CD4-positive, alpha-beta T cell treated with Interleukin-15 for 1 hour (primary cell): Measurements from ENCODE around the gene PLCB1.
A peak's percentile ranks its signal among the peaks of the same experiment; 100 is the strongest.

ENCODE experiments used
- DNase-seq: peaks from one replicate; pipeline ENCODE4 v3.0.0-alpha.2; 2020

PLCB1 gene

GRCh38 chr20:8305449-8305978, 173.4 kb downstream of the PLCB1 start:
- DNase-seq, result peak; percentile 72

- DNase-seq, result no peak
Observed at GRCh38 chr20:8306937-8307336, 174.9 kb downstream of the PLCB1 start.

- DNase-seq, result no peak
Observed at GRCh38 chr20:8309634-8310033, 177.6 kb downstream of the PLCB1 start.

GRCh38 chr20:8310618-8311017, 178.6 kb downstream of the PLCB1 start:
- DNase-seq, result no peak

- DNase-seq, result no peak
Observed at GRCh38 chr20:8313073-8313472, 181.0 kb downstream of the PLCB1 start.

- no peak for DNase-seq
Observed at GRCh38 chr20:8315639-8316573, 183.8 kb downstream of the PLCB1 start.

- no peak for DNase-seq
Observed at GRCh38 chr20:8317448-8317847, 185.4 kb downstream of the PLCB1 start.

GRCh38 chr20:8318965-8319625, 187.0 kb downstream of the PLCB1 start:
- no peak for DNase-seq

- DNase-seq, result no peak
Observed at GRCh38 chr20:8320306-8320705, 188.2 kb downstream of the PLCB1 start.

- no peak for DNase-seq
Observed at GRCh38 chr20:8321001-8321400, 188.9 kb downstream of the PLCB1 start.

- no peak for DNase-seq
Observed at GRCh38 chr20:8322662-8323217, 190.7 kb downstream of the PLCB1 start.

- no peak for DNase-seq
Observed at GRCh38 chr20:8326191-8326590, 194.1 kb downstream of the PLCB1 start.

- no peak for DNase-seq
Observed at GRCh38 chr20:8326899-8327298, 194.8 kb downstream of the PLCB1 start.

- no peak for DNase-seq
Observed at GRCh38 chr20:8328189-8328588, 196.1 kb downstream of the PLCB1 start.

- DNase-seq, result no peak
Observed at GRCh38 chr20:8330319-8330784, 198.3 kb downstream of the PLCB1 start.

GRCh38 chr20:8330785-8331695, 199.0 kb downstream of the PLCB1 start:
- no peak for DNase-seq

- DNase-seq, result no peak
Observed at GRCh38 chr20:8331740-8332412, 199.8 kb downstream of the PLCB1 start.

- DNase-seq, result no peak
Observed at GRCh38 chr20:8334641-8335040, 202.6 kb downstream of the PLCB1 start.

GRCh38 chr20:8335059-8335458, 203.0 kb downstream of the PLCB1 start:
- DNase-seq, result no peak

GRCh38 chr20:8335495-8336195, 203.6 kb downstream of the PLCB1 start:
- DNase-seq, result no peak

GRCh38 chr20:8339349-8339748, 207.3 kb downstream of the PLCB1 start:
- DNase-seq, result no peak
